H1 (cell line): ENCODE measurements around the gene ASRGL1.

Experiments
- CBX5 ChIP-seq: fragments of 300-800, 300-1000 bp; sonication (generic); IDR thresholded peaks from 2 replicates; pipeline ENCODE4 v1.7.1; 2016; ENCODE audit warnings: antibody characterized with exemption, low read length, low read depth
- CEBPB ChIP-seq: IDR thresholded peaks from 2 replicates; pipeline ENCODE4 v1.6.1; 2012; ENCODE audit warnings: low read depth, low read length
- CTCF ChIP-seq, 3 experiments: IDR thresholded peaks; 1 replicate in 2 of 3; 2 replicates in 1 of 3; pipeline versions ENCODE4 v1.5.1 to v1.6.1; 2011; ENCODE audit warnings: low read length in 3 of 3, mild to moderate bottlenecking in 3 of 3, inconsistent platforms in 2 of 3, low read depth in 1 of 3, moderate library complexity in 1 of 3; ENCODE audit not compliant: insufficient read depth in 1 of 3; ENCODE audit errors: control extremely low read depth in 1 of 3
- E2F6 ChIP-seq: IDR thresholded peaks from 2 replicates; pipeline ENCODE4 v1.6.1; 2012; ENCODE audit warnings: inconsistent platforms
- EZH2 ChIP-seq: fragments of 200-600 bp; sonication (generic); IDR thresholded peaks from 2 replicates; pipeline ENCODE4 v1.7.1; 2012; ENCODE audit warnings: low read depth, mild to moderate bottlenecking, moderate library complexity, low read length, inconsistent platforms; ENCODE audit not compliant: severe bottlenecking
- POLR2AphosphoS5 ChIP-seq: IDR thresholded peaks from 2 replicates; pipeline ENCODE4 v1.6.1; 2011; ENCODE audit warnings: low read depth, low read length
- SP1 ChIP-seq: IDR thresholded peaks from 2 replicates; pipeline ENCODE4 v1.6.1; 2011; ENCODE audit warnings: low read depth, low read length
- SP2 ChIP-seq: IDR thresholded peaks from 2 replicates; pipeline ENCODE4 v1.6.1; 2012; ENCODE audit warnings: mild to moderate bottlenecking, low read length, inconsistent platforms
- TBP ChIP-seq: IDR thresholded peaks from 2 replicates; pipeline ENCODE4 v1.6.1; 2011; ENCODE audit warnings: low read depth, low read length, improper control_type of control experiment
- TEAD4 ChIP-seq: IDR thresholded peaks from 2 replicates; pipeline ENCODE4 v1.6.1; 2012; ENCODE audit warnings: low read depth, low read length, inconsistent platforms, mixed read lengths
- YY1 ChIP-seq: IDR thresholded peaks from 2 replicates; pipeline ENCODE4 v1.6.1; 2011; ENCODE audit warnings: low read depth, mild to moderate bottlenecking, low read length
- TF ChIP-seq, protein P1 (sequence below): IDR thresholded peaks from 2 replicates; pipeline ENCODE4 v1.6.1; 2011; ENCODE audit warnings: low read length, improper control_type of control experiment

- TF ChIP-seq SP1 (no peak), CBX5 (no peak), CTCF (IDR thresholded peaks at IDR 0.05; ENCODE audit: control extremely low read depth in 1 of 3, insufficient read depth in 1 of 3, low read depth in 1 of 3, low read length in 3 of 3) (no peak), YY1 (no peak), CEBPB (no peak), SP2 (no peak), E2F6 (no peak), TBP (no peak), POLR2AphosphoS5 (no peak), EZH2 (no peak), TEAD4 (no peak)
- TF ChIP-seq, protein P1, sequence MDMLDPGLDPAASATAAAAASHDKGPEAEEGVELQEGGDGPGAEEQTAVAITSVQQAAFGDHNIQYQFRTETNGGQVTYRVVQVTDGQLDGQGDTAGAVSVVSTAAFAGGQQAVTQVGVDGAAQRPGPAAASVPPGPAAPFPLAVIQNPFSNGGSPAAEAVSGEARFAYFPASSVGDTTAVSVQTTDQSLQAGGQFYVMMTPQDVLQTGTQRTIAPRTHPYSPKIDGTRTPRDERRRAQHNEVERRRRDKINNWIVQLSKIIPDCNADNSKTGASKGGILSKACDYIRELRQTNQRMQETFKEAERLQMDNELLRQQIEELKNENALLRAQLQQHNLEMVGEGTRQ: no peak
These were observed 14.7 kb upstream of the ASRGL1 start for GRCh38 chr11:62322524-62322923.
